Epithelial cell of prostate (primary cell): Measurements from ENCODE around the gene ZNF777.
"Not testable (repeated sequence)": the region's sequence is repeated elsewhere in the genome, so short reads cannot be mapped to it uniquely, and the experiment has no call there.

Experiments used
- DNase-seq: peaks from one replicate; pipeline ENCODE4 v3.0.0-alpha.2; 2011; ENCODE audit warnings: low read depth, low spot score
- H3K27ac ChIP-seq: fragments of 450-650 bp; 2 replicates; pipeline ENCODE4 v1.5.1; 2017; ENCODE audit warnings: mild to moderate bottlenecking

ZNF777 gene

DNA sequence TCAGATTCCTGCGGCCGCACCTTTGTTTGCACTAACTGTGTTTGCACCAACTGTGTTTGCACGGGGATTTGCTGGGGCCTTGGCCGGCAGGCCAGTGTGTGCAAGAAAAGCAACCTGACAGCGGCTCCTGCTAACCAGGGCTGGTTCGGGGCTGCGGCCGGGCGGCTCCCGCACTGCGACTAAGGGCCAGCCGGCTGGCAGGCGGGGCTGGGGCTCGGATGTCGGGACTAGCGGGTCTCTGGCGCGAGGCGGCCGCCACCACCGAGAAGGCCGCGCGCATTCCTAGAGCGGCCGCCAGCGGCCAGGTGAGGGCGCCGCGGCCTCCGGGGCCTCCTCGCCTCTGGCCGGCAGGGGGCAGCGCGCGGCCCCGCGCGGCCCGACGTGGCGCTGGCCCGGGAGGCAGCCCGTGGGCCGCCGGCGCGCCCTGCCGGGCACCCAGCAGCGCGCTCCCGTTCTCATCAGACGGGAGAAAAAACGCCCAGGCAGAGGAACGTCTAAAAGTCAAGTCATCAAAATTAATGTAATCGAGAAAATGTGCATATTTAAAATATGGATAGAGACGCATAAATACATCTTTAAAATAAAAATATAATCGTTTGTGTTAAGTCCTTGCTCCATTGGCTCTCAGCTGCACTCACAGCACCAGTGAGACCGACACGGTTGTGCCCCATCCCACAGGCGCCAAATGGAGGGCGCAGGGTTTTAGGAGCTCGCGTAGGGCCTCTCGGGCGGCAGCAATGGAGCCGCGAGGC, 38.5 kb downstream of the ZNF777 start:
- DNase-seq, result no peak
- no peak overlapping the region for H3K27ac ChIP-seq

DNA sequence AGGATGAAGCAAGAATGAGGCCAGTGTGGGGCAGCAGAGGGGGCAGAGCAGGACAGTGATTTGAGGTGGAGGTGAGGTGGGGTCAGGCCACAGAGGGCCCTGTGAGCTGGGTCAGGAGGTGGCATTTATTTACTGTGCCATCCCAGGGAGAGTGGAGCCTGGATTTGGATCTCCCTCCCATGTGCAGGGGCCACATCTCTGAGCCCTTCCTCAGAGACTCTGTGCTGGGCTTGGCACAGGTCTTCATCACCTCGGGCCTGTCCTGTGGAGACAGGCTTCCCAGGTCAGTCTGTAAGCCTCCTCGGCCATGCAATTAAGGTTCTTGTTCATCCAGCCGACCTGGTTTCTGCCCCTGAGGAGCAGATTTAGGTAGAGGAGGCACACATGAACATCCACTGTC, 40.9 kb downstream of the ZNF777 start:
- H3K27ac ChIP-seq, result no peak overlapping the region
- no peak for DNase-seq

DNA sequence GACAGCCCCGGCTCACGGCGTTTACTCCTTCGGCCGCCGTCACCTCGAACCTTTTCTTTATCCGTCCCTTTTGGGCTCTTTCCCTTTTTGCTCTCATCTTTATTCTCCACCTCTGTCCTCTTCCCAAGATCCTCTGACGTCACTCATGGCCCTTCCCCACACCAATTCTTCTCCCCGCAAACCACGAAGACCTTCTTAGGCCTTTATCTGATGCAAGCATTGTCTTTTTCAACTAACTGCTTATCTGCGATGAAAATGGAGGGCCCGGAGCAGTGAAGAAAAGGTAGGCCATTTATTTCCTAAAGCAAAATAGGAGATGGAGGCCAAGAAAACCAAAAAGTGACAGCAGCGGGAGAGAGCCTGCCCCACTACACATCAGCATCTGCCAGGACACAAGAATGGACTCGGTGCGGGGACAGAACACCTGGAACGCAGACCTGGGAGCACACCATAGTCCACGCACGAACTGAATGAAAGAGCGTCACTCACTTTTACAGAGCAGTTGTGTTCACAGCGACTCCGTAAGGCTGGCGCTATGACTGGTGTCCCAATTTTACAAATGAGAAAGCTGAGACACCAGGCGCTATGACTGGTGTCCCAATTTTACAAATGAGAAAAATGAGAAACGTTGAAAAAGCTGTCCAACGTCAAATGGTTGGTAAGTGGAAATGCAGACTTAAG, 45.3 kb downstream of the ZNF777 start:
- DNase-seq, result no peak
- H3K27ac ChIP-seq, result no peak overlapping the region

DNA sequence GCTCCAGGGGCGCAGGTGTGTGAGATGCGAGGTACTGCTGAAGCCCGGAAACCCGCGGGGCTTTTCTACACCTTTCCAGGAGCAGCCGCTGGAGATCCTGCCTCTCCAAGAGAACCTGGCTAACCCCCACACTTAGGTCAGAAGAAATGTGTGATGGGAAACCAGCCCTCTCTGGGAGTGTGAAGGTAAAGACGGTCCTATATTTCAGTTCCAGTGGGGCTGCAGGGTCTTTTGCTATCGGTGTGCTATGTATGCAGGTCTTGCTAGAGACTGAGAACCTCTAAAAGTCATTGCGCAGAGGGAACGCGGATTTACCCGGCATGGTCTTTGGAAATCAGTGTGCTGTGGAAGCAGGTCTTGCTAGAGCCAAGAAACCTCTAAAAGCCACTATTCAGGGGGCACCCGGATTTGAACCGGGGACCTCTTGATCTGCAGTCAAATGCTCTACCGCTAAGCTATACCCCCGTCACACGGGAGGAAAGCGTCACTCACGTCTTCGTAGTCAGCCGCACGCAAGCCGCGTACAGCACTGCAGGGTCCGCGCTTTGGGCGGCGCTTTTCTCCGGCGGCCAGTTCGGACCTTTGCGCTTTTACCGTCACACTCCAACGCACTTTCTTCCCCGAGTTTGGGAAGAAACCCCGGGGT, 46.0 kb downstream of the ZNF777 start:
- DNase-seq, result no peak
- H3K27ac ChIP-seq, result no peak overlapping the region

DNA sequence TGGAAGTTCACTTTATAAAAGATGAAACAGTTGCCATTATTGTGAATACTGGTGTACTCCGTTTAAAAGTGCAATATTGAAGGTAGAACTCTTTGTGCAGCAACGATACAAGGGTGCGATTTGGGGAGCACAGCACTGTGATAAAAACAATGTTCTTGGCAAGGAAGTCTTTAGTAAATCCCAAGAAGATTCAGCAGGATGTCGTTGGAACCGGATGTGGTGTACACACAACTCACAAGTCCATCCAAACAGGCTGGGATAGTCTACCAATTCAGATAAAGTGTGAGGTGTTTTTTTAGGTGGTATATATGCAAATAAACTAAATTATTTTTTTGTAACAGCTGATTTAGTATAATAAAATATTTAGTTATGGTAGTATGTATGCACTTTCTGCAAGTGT, 46.7 kb downstream of the ZNF777 start:
- no peak for DNase-seq
- no peak overlapping the region for H3K27ac ChIP-seq

DNA sequence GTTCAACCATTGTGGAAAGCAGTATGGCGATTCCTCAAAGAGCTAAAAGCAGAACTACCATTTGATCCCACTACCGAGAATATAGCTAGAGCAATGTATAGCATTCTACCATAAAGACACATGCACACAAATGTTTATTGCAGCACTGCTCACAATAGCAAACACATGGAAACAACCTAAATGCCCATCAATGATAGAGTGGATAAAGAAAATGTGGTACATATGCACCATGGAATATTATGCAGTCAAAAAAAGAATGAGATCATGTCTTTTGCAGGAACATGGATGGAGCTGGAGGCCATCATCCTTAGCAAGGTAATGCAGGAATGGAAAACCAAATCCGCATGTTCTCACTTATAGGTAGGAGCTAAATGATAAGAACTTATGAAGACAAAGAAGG, 47.8 kb downstream of the ZNF777 start:
- DNase-seq, H3K27ac ChIP-seq: not testable (repeated sequence)

DNA sequence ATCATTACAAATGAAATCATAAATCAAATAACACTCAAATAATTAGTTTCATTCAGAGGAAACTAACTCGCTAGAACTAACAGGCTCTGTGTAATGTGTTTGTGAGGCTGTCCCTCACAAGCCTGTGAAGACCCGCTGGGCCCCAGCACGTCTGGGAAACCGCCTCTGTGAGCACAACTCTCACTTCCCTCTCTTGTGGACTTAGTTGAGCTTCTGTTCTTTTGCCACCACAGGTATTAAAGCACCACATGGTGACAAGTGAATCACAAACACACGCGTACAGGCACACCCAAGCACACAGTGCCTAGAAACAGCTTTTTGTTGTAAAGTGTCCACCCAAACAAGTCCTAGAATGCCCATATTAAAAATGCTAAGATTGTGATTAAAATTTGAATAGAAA, 51.0 kb downstream of the ZNF777 start:
- no peak for DNase-seq

DNA sequence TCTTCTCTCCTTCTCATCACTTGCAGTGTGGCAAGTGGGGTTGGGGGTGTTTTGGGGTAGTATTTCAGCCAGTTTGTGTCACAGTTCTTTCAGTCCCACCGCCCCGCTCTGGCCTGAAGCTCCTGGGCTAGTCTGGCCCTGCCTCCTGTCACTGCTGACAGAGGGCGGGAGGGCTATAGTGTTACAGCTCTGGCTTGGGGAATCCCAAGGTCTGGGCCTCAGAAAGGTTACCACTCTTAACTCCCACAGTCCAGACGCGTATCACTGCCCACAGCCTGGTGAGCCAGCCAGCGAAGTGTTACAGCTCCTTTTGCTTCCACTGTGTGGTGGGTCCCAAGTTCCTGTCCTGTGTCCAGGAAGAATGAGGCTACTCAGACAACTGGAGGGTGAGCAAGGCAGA, 56.0 kb downstream of the ZNF777 start:
- H3K27ac ChIP-seq, result no peak overlapping the region
- DNase-seq, result no peak

More for the DNA sequence above, 51.0 kb downstream of the ZNF777 start:
- no peak overlapping the region for H3K27ac ChIP-seq

DNA sequence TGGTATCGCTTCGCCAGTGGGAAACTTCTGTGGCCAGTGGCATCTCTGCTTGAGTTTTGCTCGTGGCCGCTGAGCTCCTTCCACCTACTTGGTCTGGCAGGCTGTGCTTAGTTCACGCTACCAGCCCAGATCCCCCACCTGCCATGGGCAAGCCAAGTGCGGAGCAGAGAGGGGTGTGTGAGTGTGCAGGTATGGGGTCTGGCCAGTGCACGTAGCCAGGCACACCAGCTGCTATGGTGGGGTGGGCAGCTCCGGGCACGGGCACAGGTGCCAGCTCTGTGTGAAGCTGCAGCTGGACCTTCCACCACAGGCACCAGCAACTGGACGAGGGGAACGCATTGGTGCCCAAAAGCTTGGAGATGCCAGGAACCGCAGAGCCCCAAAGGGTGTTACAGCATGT, 56.5 kb downstream of the ZNF777 start:
- no peak overlapping the region for H3K27ac ChIP-seq
- no peak for DNase-seq

DNA sequence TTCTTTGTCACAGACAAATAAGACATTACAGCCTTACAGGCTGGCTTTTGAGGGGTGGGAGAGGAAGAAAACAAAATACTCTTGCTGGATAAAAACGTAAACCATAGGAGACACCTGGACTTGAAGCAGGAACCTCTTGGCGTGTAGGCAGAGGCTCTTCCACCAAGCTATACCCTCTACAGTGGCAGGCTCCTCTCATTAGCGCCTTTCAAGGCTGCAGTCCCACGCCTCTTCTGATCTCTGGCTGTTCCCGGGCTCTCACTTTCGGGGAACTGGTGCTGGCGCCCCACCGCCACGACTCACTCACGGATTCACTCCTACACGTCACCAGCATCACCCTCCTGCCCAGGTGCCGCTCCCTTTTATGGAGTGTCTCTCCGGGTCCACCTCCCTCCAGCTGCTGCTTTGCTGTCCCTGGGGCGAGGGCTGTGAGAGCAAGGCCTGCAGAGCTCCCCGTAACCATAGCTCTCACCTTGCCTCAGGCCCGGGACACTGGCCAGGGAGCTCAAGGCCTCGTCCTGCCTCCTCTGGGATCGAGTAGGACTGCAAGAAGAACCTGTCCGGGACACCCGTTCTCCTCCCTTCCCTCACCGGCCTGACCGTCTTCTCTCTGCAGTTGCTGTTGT, 62.6 kb downstream of the ZNF777 start:
- H3K27ac ChIP-seq, result no peak overlapping the region
- DNase-seq, result no peak

DNA sequence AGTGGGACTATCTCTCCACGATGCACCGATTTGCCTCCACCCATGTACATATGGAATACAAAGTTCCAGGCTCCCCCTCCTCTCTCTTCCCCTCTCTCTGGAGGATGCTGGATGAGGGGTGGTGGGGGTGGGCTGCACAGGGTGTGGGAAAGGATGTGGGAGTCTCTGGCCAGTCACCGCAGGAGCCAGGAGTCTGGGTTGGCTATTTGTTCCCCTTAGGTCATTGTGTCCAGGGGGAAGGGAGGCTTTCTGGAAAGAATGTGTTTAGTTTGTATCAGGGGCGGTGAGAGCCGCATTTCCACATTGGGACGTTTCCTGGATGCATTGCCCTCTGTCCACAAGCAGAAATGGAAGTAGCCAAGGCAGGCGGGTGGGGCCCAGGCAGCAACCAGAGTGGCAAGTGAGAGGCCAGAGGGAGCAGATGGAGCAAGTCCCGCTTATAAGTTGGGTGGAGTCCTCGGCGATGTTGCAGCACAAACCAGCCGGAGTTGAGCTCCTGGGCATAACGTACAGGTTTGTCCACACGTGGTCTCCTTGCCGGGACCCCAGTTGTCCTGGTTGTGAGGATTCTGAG, 63.3 kb downstream of the ZNF777 start:
- no peak for DNase-seq
- no peak overlapping the region for H3K27ac ChIP-seq

DNA sequence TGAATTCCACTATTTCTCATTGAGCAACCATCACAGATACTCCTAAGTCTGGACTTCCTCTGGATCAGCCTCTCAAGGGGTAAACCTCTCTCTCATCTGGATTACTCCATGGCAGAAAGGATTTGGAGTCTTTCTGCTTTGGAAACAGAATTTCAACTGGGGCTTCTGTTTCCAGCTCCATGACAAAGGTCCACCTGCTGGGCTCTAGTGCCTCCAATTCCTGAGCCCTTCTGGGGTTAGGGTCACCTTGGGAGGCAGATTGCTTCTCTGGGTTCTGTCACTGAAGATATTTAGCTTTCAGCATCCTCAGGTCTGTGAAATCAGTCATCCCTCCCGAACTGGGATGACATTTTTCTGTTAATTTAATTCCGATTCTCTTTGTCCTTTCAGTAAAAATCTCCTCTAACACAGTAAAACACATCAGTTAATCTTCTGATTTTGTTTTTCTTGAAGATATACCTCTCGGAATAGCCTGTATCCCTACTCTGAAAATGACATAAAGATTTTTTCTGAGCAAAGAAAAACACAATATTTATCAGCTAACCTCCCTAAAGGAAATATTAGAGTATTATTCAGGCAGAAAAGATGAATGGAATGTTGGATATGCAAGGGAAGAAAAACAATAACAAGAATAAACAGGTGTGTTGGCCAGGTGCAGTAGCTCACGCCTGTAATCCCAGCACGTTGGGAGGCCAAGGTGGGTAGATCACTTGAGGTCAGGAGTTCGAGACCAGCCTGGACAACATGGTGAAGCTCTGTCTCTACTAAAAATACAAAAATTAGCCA, 72.1 kb downstream of the ZNF777 start:
- not testable (repeated sequence) for H3K27ac ChIP-seq, DNase-seq

DNA sequence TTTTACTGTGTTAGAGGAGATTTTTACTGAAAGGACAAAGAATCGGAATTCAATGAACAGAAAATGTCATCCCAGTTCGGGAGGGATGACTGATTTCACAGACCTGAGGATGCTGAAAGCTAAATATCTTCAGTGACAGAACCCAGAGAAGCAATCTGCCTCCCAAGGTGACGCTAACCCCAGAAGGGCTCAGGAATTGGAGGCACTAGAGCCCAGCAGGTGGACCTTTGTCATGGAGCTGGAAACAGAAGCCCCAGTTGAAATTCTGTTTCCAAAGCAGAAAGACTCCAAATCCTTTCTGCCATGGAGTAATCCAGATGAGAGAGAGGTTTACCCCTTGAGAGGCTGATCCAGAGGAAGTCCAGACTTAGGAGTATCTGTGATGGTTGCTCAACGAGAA, 74.3 kb downstream of the ZNF777 start:
- not testable (repeated sequence) for H3K27ac ChIP-seq, DNase-seq

DNA sequence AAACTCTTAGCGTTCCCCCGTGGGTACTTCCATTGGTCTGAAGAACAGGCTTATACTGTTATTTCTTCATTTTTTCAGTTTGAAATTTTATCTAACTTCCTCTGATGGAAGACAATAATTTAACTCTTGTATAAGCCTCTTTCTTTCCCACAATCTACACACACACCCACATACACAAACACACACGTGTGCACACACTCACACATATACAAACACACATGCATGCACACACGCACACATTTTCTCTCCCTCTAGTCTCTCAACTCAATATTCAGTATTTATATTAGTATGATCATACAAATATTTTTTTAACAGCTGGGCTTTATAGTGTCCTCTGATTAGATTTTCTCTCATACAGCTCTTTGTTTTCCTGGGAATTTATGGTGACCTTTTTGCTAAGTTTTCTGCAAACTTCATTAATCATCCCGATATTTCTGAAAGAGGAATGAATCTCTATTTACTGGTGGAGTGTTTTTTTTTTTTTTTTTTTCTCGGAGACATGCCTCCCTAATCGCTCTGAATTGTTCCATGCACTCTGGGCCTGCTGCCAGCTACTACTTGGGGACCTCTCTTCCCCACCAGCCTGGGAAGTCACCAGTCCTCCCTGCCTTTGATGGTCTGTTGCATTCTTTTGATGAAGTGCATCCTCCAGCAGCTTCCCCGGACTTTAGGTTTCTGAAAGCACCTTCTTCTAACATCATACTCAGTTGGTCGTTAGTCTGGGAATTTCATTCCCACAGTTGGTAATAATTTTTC, 75.5 kb downstream of the ZNF777 start:
- DNase-seq, result no peak
- H3K27ac ChIP-seq, result no peak overlapping the region
